ELR (cell line): ENCODE results near the gene RASA4.
"Not testable (repeated sequence)": the region's sequence is repeated elsewhere in the genome, so short reads cannot be mapped to it uniquely, and the experiment has no call there.

Experiments
- DNase-seq: peaks from one replicate; pipeline ENCODE4 v3.0.0-alpha.2; 2015; ENCODE audit warnings: low read depth

RASA4 gene

DNA sequence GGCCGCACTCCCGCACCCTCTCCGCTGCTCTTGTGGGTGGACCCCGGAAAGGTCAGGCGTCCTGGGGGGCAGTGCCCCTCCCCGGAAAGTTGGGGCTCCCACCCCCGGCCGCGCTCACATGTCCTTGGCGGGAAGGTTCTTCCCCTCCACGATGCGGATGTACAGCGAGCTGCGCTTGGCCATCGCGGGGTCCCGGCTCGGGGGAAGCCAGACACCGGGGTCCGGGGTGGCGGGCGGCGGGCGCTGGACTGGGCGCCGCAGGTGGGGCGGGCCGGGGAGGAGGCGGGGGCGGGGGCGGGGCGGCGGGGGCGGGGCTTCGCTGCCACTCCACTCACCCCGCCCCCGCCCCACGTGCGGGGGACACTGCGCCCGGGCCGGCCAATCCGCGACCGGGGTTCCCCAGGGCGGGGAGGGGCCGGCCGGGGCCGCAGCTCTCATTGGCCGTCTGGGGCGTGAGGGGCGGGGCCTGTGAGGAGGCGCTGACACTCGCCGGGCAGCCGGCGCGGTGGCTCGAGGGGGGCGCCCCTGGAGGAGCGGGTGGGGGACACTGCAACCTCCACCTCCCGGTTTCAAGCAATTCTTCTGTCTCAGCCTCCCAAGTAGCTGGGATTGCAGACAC is at the start of gene RASA4:
RASA4 (minus strand) TSS at position 250 of the 619 bp plus-strand sequence; CDS start at position 183, 67 bp downstream.
- DNase-seq, result peak; percentile 31

DNA sequence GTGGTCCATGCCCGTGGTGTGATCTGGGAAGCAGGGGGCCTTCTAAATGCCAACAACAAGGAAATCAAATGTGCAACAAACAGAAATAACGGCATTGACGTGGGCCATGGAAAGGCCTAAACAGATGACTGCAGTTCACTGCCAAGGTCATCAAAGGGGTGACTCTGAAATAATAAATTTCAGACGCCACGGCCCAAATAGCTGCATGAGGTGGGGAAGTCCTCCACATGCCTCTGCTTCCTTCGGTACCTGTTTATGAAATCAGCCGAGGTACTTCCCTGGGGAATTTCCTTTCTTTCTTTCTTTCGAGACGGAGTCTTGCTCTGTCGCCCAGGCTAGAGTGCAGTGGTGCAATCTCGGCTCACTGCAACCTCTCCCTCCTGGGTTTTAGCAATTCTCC is 48.2 kb upstream of the RASA4 start:
- DNase-seq, result not testable (repeated sequence)

DNA sequence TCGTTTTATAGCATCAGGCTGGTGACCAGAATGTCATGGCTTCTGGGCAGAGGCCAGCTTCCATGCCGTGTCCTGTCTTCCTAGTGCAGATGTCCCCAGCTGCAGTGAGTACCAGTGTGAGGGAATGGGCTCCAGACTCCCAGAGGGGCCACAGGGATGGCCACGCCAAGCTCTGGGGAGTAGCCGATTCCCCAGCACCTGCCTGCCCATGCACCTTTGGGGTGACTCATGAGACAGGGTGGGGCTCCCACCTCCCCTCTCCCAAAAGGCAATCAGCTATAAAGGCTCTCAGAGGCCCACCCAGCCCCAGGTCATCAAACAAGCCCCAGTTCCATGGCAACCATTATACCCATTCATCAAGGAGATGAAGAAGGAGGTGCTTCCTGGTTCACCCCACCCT is 33.4 kb upstream of the RASA4 start, which contains the start of gene SPDYE2B:
SPDYE2B (plus strand) TSS at position 396 of the 400 bp plus-strand sequence. CDS start 2,030 bp downstream, outside the sequence.
- DNase-seq, result not testable (repeated sequence)

DNA sequence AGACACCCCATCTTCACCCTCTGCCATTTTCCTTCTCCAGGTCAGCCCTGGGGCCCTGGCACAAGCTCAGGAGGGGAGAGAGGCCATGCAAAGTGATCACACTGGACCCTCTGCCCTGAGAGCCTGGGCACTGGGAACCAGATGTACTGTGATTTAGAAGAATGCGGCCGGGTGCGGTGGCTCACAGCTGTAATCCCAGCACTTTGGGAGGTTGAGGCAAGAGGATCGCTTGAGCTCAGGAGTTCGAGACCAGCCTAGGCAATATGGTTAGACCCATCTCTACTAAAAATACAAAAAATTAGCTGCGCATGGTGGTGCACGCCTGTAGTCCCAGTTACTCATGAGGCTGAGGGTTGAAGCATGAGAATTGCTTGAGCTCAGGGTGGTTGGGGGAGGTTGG is 31.3 kb upstream of the RASA4 start:
- DNase-seq, result not testable (repeated sequence)

DNA sequence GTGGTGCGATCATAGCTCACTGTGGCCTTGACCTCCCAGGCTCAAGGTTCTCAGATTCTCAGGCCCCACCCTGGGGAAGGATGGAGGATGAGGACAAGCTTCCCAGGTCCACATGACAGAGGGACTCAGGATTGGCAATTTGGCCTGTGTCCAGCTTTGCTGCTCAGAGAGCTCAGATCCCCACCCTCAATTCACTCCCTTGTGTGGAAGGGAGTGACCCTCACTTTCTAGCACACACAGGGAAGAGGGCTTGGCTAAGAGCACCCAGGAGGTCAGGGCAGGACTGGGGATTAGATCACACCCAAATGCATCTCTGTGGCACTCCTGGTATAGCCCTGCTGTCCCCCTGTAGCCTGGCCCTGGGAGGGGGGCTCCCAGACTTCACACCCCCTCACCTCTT is 26.8 kb upstream of the RASA4 start:
- DNase-seq, result not testable (repeated sequence)

- DNase-seq, result not testable (repeated sequence)
Observed at GRCh38 chr7:102642691-102643090, 26.1 kb upstream of the RASA4 start, which contains the start of gene UPK3BL1. Gene UPK3BL1, minus strand, starts transcription at chr7:102642791. Its CDS starts 50 bp downstream, at chr7:102642741.

DNA sequence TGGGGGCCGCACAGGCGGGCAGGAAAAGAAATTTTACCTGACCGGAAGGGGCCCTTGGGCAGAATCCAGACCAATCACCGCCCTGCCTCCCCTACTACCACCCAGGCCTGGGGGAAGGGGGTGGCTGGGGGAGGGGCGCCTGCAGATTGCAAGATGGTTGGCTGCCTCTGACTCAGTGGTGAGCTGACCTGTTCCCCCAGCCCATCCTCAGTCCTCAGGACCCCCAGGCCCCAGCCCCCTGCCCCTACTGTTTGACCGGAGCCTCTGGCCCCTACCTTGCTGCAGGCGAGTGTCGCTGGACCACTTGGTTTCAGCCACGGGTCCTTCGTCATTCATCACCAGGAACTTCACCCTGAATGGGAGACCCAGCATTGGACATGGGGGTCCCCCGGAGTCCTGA is 22.3 kb upstream of the RASA4 start:
- peak; percentile 0 for DNase-seq

GRCh38 chr7:102636956-102637355 is 20.4 kb upstream of the RASA4 start:
- DNase-seq, result not testable (repeated sequence)

GRCh38 chr7:102635354-102635753 is 18.8 kb upstream of the RASA4 start:
- not testable (repeated sequence) for DNase-seq

- DNase-seq, result not testable (repeated sequence)
Observed at GRCh38 chr7:102634299-102634698, 17.7 kb upstream of the RASA4 start.

DNA sequence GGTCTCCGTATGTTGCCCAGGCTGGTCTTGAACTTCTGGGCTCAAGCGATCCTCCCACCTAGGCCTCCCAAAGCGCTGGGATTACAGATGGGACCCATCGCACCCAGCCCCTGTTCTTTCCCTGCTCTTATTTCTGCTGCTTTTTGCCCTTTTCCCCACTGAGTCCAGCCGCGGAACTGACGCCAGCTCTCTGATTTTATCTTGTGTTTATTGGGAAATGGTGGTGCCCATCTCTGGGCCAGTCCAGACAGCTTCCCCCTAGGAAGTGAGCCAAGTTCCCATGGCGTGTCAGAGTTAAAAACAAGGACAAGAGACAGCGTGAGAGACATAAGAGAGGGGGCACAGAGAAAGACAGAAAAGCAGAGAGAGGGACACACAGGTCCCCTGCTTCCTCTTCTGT is 14.1 kb upstream of the RASA4 start:
- DNase-seq, result not testable (repeated sequence)

DNA sequence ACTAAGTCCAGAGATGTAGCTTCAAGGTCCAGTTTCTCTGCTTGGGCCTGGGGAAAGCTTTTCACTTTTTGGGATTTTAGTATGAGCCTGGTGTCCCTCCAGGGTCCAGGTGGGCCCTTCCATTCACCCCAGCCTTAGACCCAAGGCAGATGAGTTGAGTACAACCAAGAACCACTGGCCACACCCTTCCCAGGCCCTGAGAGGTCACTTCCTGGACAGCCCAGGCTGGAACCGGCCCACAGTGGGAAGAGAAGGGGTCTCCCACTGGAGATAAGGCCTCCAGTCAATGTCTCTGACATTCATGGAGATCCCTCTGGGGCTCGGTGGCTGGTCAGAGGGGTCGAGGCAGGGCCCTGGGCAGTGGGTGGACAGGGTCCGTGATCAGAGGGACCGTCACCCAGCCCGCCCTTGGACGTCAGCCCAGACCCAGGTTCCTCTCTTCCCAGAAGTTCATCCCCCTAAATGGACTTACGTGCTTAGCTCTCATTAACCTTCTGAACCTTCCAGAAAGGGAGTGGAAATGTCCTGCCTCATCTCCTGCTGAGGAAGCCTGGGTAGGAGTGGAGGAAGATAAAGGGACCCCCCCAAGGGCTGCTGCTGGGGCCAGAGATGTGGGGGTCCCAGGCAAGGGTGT is 10.8 kb upstream of the RASA4 start:
- not testable (repeated sequence) for DNase-seq

- DNase-seq, result peak; percentile 0
Observed at GRCh38 chr7:102618122-102618521, 1.6 kb upstream of the RASA4 start.

GRCh38 chr7:102615930-102616329 is 626 bp downstream of the RASA4 start:
- not testable (repeated sequence) for DNase-seq

GRCh38 chr7:102614873-102615272 is 1.7 kb downstream of the RASA4 start:
- DNase-seq, result not testable (repeated sequence)

DNA sequence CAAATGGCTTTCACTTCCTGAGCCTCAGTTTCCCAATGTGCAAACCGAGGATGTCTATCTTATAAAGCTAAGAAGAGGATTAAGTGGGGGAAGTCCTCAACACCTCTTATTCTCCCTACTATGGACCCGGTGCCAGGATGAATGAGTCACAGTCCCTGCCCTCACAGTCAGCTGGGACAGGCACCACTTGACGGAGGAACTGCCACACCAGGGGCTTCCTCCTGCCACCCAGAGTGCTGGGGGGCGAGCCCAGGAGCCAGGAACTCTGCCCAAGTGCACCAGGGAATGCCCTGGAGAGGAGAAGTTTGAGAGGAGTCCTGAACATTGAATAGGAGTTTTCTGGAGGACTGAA is 2.2 kb downstream of the RASA4 start:
- DNase-seq, result not testable (repeated sequence)

- not testable (repeated sequence) for DNase-seq
Observed at GRCh38 chr7:102613575-102614345, 2.8 kb downstream of the RASA4 start.

DNA sequence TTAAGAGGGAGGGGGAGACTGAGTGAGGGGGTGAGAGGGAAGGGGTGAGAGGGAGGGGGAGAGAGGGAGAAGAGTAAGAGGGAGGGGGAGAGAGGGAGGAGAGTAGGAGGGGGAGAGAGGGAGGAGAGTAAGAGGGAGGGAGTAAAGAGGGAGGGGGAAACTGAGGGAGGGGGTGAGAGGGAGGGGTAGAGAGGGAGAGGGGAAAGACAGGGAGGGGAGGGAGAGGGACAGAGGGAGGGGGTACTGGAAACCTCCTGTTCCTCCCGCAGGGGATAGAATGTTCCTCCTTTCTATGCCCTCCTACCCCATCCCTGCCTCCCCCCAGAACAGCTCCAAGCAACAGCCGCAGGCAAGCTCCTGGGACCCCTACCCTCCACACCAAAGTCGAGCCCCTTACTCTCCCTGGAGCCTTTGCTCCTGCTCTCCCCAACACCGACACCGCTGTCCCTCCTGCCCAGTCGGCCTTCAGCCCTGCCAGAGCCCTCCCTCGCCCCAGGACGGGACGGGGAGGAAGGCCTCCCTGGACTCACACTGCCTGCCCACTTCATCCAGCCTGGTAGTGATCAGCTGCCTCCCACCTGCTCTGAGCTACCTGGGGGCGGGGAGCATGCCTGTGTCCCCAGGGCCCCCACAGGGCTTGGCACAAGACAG is 4.8 kb downstream of the RASA4 start:
- peak; percentile 21 for DNase-seq

- DNase-seq, result not testable (repeated sequence)
Observed at GRCh38 chr7:102611013-102611674, 5.4 kb downstream of the RASA4 start.

- not testable (repeated sequence) for DNase-seq
Observed at GRCh38 chr7:102610441-102610840, 6.1 kb downstream of the RASA4 start.

GRCh38 chr7:102609734-102610133 is 6.8 kb downstream of the RASA4 start:
- DNase-seq, result not testable (repeated sequence)

- not testable (repeated sequence) for DNase-seq
Observed at GRCh38 chr7:102606848-102607247, 9.7 kb downstream of the RASA4 start.
